Stomach (tissue), 9 donors: ENCODE data around the gene COX8A. TPM values are rescaled to one million over a fixed set of nuclear protein-coding genes. Genes with fewer than 3 reads are reported as not detected.

Experiments
- DNase-seq, 2 donors: peaks; one replicate each; pipeline versions ENCODE4 v3.0.0 to v3.0.0-alpha.2; 2013 to 2019
- H3K27ac ChIP-seq, 5 donors: fragments of 200-600 bp in 4 of 5; sonication (generic) in 4 of 5; one replicate each; pipeline ENCODE4 v1.5.1; 2013 to 2019; ENCODE audit warnings: mild to moderate bottlenecking in 1 of 5, moderate library complexity in 1 of 5
- H3K27me3 ChIP-seq, 3 donors: fragments of 200-600 bp; sonication (generic); one replicate each; pipeline ENCODE4 v1.5.1; 2017 to 2019; ENCODE audit warnings: mixed run types in 1 of 3
- H3K36me3 ChIP-seq, 4 donors: fragments of 200-600 bp; sonication (generic); 1 replicate in 3 of 4; 2 replicates in 1 of 4; pipeline ENCODE4 v1.5.1; 2016 to 2019
- H3K4me1 ChIP-seq, 4 donors: fragments of 200-600 bp; sonication (generic); one replicate each; pipeline ENCODE4 v1.5.1; 2016 to 2019
- H3K4me3 ChIP-seq, 4 donors: fragments of 200-600 bp; sonication (generic) in 3 of 4; one replicate each; pipeline ENCODE4 v1.5.1; 2016 to 2019; ENCODE audit warnings: mild to moderate bottlenecking in 1 of 4
- H3K9me3 ChIP-seq, 4 donors: fragments of 200-600 bp; sonication (generic); one replicate each; pipeline ENCODE4 v1.5.1; 2016 to 2019
- EP300 ChIP-seq: sonication (generic); formaldehyde crosslinking; IDR thresholded peaks from one replicate; pipeline ENCODE4 v1.6.1; 2017; ENCODE audit warnings: antibody characterized with exemption
- POLR2A ChIP-seq, 4 donors: fragments of 450-650 bp; IDR thresholded peaks; one replicate each; pipeline ENCODE4 v1.6.1; 2016; ENCODE audit warnings: antibody characterized with exemption in 4 of 4, control low read depth in 2 of 4, mild to moderate bottlenecking in 1 of 4, moderate library complexity in 1 of 4
- POLR2AphosphoS5 ChIP-seq, 3 donors: sonication (generic); formaldehyde crosslinking; IDR thresholded peaks; one replicate each; pipeline ENCODE4 v1.6.1; 2016; ENCODE audit warnings: antibody characterized with exemption in 3 of 3
- WGBS, 5 donors: extraction: QIAGEN DNeasy Blood & Tissue Kit in 3 of 5; methylation state at CpG; one replicate each; pipeline versions ENCODE4 v1.1.5 to v1.1.7; 2013 to 2018; 5-methylcytosine and 5-hydroxymethylcytosine counted together
- intact Hi-C: fragments of 100-400 bp; cut with DNase I; formaldehyde crosslinking; loops from one replicate; pipeline ENCODE4 v1.15.1; 2023; ENCODE audit warnings: low total_unique reads
- polyA plus RNA-seq, 3 donors: library from polyadenylated mRNA; stranded (reverse); fragments of 200-250 nt; gene quantifications; one replicate each; pipeline ENCODE4 v1.2.3, GENCODE V29; 2013
- total RNA-seq, 5 donors: library from RNA; depleted of rRNA; stranded (reverse); fragments of >200 nt; gene quantifications; one replicate each; pipeline versions ENCODE4 v1.1.0 to v1.2.3, GENCODE V29; 2014 to 2016
- TF ChIP-seq, protein P1 (sequence below), 7 experiments: fragments of 450-650 bp in 4 of 7; fragments of 200-600 bp in 3 of 7; sonication (generic) in 3 of 7; IDR thresholded peaks; one replicate each; pipeline ENCODE4 v1.5.1; 2016 to 2019; ENCODE audit warnings: antibody characterized with exemption in 7 of 7, control low read depth in 2 of 7, mild to moderate bottlenecking in 1 of 7
- donor health status: healthy with polysubstance abuse.
- donor health status: Bipolar disorder and iron deficiency.
- donor health status: healthy.

The COX8A gene
- total and polyA plus RNA-seq, 8 donors = 107 to 1,045 (median 933) TPM

DNA sequence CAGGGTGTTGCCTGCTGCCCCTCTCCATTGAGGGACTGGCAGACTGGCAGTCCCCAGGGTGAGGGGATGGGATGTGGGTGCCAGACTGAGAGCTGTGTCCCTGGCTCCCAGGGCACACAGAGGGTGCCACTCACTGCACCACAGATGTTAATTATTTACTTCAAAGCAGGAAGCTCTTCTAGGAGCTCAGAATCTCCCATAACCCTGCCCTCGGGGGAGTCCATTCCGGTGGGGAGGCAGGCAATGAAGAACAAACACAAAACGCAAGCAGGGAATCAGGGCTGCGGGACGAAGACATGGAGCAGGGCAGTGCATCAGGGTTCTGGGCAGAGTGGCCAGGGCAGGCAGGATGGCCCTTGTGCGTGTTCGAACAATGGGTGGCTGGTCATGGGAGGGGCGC, 37.0 kb downstream of the COX8A start:
- no peak overlapping the region for H3K4me3 ChIP-seq
- intact Hi-C loops = no loop called here
- H3K4me1 ChIP-seq = peaks cover 15 to 27% (median 20%) of the 10 kb centered on the region in 4 donors
- TF ChIP-seq, protein P1, sequence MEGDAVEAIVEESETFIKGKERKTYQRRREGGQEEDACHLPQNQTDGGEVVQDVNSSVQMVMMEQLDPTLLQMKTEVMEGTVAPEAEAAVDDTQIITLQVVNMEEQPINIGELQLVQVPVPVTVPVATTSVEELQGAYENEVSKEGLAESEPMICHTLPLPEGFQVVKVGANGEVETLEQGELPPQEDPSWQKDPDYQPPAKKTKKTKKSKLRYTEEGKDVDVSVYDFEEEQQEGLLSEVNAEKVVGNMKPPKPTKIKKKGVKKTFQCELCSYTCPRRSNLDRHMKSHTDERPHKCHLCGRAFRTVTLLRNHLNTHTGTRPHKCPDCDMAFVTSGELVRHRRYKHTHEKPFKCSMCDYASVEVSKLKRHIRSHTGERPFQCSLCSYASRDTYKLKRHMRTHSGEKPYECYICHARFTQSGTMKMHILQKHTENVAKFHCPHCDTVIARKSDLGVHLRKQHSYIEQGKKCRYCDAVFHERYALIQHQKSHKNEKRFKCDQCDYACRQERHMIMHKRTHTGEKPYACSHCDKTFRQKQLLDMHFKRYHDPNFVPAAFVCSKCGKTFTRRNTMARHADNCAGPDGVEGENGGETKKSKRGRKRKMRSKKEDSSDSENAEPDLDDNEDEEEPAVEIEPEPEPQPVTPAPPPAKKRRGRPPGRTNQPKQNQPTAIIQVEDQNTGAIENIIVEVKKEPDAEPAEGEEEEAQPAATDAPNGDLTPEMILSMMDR (IDR thresholded peaks at IDR 0.05) = no peak
- TF ChIP-seq EP300 = no peak
- TF ChIP-seq POLR2AphosphoS5 (IDR thresholded peaks at IDR 0.05) = no peak
- TF ChIP-seq POLR2A (IDR thresholded peaks at IDR 0.05) = no peak
- 50 to 71% (median 58%) methylated on average over 8 of the region's 8 CpGs for WGBS, 5 donors
- H3K27ac ChIP-seq = no peak overlapping the region
- peaks cover 0 to 18% (median 0%) of the 10 kb centered on the region in 3 donors for H3K27me3 ChIP-seq
- no peaks in the 10 kb centered on the region for H3K36me3 ChIP-seq
- no peak for DNase-seq
- H3K9me3 ChIP-seq = no peaks in the 10 kb centered on the region

- no peak for TF ChIP-seq EP300
- TF ChIP-seq POLR2A (IDR thresholded peaks at IDR 0.05) = no peak
- TF ChIP-seq, protein P1 (IDR thresholded peaks at IDR 0.05) = no peak
- TF ChIP-seq POLR2AphosphoS5 (IDR thresholded peaks at IDR 0.05) = no peak
- 93 to 94% (median 94%) methylated on average over 16 of the region's 16 CpGs for WGBS, 5 donors
- no peaks in the 10 kb centered on the region for H3K27me3 ChIP-seq
- no peaks in the 10 kb centered on the region for H3K9me3 ChIP-seq
- no peak overlapping the region for H3K4me3 ChIP-seq
- H3K36me3 ChIP-seq = no peaks in the 10 kb centered on the region
- H3K4me1 ChIP-seq = peaks cover 8 to 19% (median 12%) of the 10 kb centered on the region in 4 donors
- no peak for DNase-seq
- intact Hi-C loops = no loop called here
- H3K27ac ChIP-seq = no peak overlapping the region
Observed at GRCh38 chr11:64013141-64013896, 38.9 kb downstream of the COX8A start.

GRCh38 chr11:64014356-64014755, 39.9 kb downstream of the COX8A start:
- 73 to 89% (median 84%) methylated on average over 8 to 11 of the region's 11 CpGs for WGBS, 5 donors
- H3K36me3 ChIP-seq = no peaks in the 10 kb centered on the region
- DNase-seq = no peak
- H3K27me3 ChIP-seq = no peaks in the 10 kb centered on the region
- H3K4me3 ChIP-seq = no peak overlapping the region
- H3K4me1 ChIP-seq = peaks cover 17 to 25% (median 19%) of the 10 kb centered on the region in 4 donors
- no peak overlapping the region for H3K27ac ChIP-seq
- H3K9me3 ChIP-seq = no peaks in the 10 kb centered on the region
- TF ChIP-seq, protein P1 (IDR thresholded peaks at IDR 0.05) = no peak
- no peak for TF ChIP-seq EP300
- no peak for TF ChIP-seq POLR2A (IDR thresholded peaks at IDR 0.05)
- no peak for TF ChIP-seq POLR2AphosphoS5 (IDR thresholded peaks at IDR 0.05)
- intact Hi-C loops = no loop called here

DNA sequence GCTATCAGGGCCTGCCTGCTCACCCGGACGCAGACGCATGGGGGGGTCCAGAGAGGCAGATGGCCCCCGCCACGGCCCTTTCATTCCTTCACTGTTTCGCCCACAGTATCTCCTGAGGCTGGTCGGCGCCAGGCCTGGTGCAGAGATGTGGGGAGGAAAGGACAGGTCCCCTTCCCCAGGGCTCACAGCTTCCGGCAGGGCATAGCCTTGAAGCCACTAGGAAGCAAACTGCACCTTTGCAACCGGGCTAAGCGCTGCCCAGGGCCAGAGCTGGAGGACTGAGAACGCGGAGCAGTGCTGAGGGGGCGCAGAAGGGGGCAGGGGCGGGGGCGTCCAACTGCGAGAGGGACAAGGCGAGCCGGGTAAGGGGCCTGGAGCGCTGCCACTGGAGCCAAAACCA, 41.1 kb downstream of the COX8A start:
- no peak overlapping the region for H3K27ac ChIP-seq
- H3K4me1 ChIP-seq = peaks cover 18 to 28% (median 21%) of the 10 kb centered on the region in 4 donors
- intact Hi-C loops = no loop called here
- no peaks in the 10 kb centered on the region for H3K36me3 ChIP-seq
- no peaks in the 10 kb centered on the region for H3K27me3 ChIP-seq
- DNase-seq = no peak
- 83 to 92% (median 88%) methylated on average over 17 to 20 of the region's 20 CpGs for WGBS, 5 donors
- H3K4me3 ChIP-seq = no peak overlapping the region
- TF ChIP-seq, protein P1 (IDR thresholded peaks at IDR 0.05) = no peak
- TF ChIP-seq EP300 = no peak
- TF ChIP-seq POLR2AphosphoS5 (IDR thresholded peaks at IDR 0.05) = no peak
- TF ChIP-seq POLR2A (IDR thresholded peaks at IDR 0.05) = no peak
- no peaks in the 10 kb centered on the region for H3K9me3 ChIP-seq
